ENCODE data around the gene KRTAP12-3. TPM values are rescaled to one million over a fixed set of nuclear protein-coding genes. Genes with fewer than 3 reads are reported as not detected.

The KRTAP12-3 gene
- total RNA-seq, 1 donor from 2014 or later = not detected

- Mint-ChIP-seq H3K9me3 (ENCODE audit: low read depth) (peaks cover under 1% of the 10 kb centered on the region), H3K4me1 (ENCODE audit: low read depth) (no peaks in the 10 kb centered on the region), H3K4me3 (ENCODE audit: low read depth) (no peak overlapping the region), H3K27ac (no peak overlapping the region), H3K27me3 (peaks cover 6% of the 10 kb centered on the region), H3K36me3 (ENCODE audit: insufficient read depth) (no peaks in the 10 kb centered on the region)
- no peak for TF ChIP-seq CTCF (IDR thresholded peaks at IDR 0.05; ENCODE audit: unreplicated experiment)
- DNase-seq (ENCODE audit: low spot score, unreplicated experiment) = no peak
Observed at GRCh38 chr21:44650973-44651675, 6.6 kb upstream of the KRTAP12-3 start.

DNA sequence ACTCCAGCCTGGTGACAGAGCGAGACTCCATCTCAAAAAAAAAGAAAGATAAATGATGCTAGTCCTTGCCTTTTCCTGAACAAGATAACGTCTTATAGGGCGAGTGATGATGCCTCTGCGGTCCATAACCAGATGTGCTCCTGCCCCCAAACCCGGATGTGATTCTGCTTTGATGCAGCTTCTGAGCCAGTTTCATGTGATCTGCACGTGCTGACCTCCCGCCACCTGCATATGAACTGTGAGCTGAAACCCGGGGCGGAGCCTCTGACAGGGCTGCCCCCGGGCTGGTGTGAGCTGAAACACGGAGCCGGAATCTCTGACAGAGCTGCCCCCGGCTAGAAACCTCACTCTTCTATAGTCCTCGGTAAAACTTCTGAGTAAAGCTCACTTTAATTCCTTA lies 4.6 kb upstream of the KRTAP12-3 start:
- Mint-ChIP-seq H3K36me3 (ENCODE audit: insufficient read depth) (no peaks in the 10 kb centered on the region), H3K27ac (no peak overlapping the region), H3K4me1 (ENCODE audit: low read depth) (no peaks in the 10 kb centered on the region), H3K9me3 (ENCODE audit: low read depth) (peaks cover 11% of the 10 kb centered on the region), H3K4me3 (ENCODE audit: low read depth) (no peak overlapping the region), H3K27me3 (peaks cover 5% of the 10 kb centered on the region)
- DNase-seq (ENCODE audit: low spot score, unreplicated experiment) = no peak
- no peak for TF ChIP-seq CTCF (IDR thresholded peaks at IDR 0.05; ENCODE audit: unreplicated experiment)

DNA sequence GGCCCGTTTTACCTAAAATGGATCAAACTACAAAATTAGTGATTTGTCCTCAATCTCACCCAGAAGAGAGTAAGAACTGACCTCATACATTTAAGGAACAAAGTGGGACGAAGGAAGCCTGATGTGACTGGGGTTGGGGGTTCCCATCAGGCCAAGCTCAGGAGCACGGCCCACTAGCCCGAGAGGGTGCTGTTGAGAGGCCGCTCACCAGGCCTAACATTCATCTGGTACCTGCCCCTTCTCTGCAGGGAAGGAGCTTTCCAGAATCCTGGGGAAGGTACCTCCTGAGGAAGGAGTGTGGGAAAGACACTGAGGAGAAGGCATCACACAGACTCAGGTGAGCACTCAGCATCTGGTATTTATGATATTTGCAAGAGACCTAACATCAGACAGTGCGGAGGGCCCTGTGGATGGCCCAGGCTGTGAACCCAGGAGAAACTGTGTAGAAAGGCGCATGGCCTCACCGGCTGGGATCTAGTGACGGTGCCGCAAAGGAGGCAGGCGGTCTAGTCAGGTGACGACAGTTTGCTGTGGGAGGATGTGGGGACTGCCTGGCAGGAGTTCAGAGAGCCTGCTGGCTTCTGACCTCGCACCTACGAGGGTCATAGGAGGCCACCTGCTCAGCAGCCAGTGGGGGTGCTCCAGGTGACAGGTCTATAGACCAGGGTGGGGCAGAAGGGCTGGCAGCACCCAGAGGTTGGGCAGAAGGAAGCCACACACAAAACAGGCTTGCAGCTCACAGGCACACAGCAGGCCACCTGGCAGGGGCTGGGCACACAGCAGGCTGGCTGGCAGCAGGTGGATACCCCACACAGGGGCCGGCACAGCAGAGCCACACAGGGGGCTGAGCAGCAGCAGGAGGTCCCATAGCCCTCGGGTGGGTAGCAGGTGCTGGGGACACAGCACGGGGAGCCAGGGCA lies 3.8 kb upstream of the KRTAP12-3 start:
- DNase-seq (ENCODE audit: low spot score, unreplicated experiment) = no peak
- Mint-ChIP-seq H3K27ac (no peak overlapping the region), H3K9me3 (ENCODE audit: low read depth) (peaks cover 11% of the 10 kb centered on the region), H3K4me3 (ENCODE audit: low read depth) (no peak overlapping the region), H3K36me3 (ENCODE audit: insufficient read depth) (no peaks in the 10 kb centered on the region), H3K4me1 (ENCODE audit: low read depth) (no peaks in the 10 kb centered on the region), H3K27me3 (peaks cover 5% of the 10 kb centered on the region)
- TF ChIP-seq CTCF (IDR thresholded peaks at IDR 0.05; ENCODE audit: unreplicated experiment) = no peak

GRCh38 chr21:44654576-44655175 lies 3.1 kb upstream of the KRTAP12-3 start, which contains the start of gene KRTAP12-4:
Gene KRTAP12-4, minus strand, starts transcription at chr21:44654659. Its CDS starts 45 bp downstream, at chr21:44654614.
- no peak within 1 kb of the TSS for H3K4me3 Mint-ChIP-seq (ENCODE audit: low read depth)
- H3K27ac Mint-ChIP-seq = no peak within 1 kb of the TSS
- H3K27me3 Mint-ChIP-seq = peaks cover 5% of the 10 kb centered on the region
- DNase-seq (ENCODE audit: low spot score, unreplicated experiment) = no peak
- H3K36me3 Mint-ChIP-seq (ENCODE audit: insufficient read depth) = no peaks in the 10 kb centered on the region
- no peaks in the 10 kb centered on the region for H3K4me1 Mint-ChIP-seq (ENCODE audit: low read depth)
- no peak for TF ChIP-seq CTCF (IDR thresholded peaks at IDR 0.05; ENCODE audit: unreplicated experiment)
- peaks cover 11% of the 10 kb centered on the region for H3K9me3 Mint-ChIP-seq (ENCODE audit: low read depth)

- no peak for TF ChIP-seq CTCF (IDR thresholded peaks at IDR 0.05; ENCODE audit: unreplicated experiment)
- Mint-ChIP-seq H3K9me3 (ENCODE audit: low read depth) (peaks cover 11% of the 10 kb centered on the region), H3K36me3 (ENCODE audit: insufficient read depth) (no peaks in the 10 kb centered on the region), H3K4me1 (ENCODE audit: low read depth) (no peaks in the 10 kb centered on the region), H3K27ac (no peak overlapping the region), H3K4me3 (ENCODE audit: low read depth) (no peak overlapping the region), H3K27me3 (peaks cover 5% of the 10 kb centered on the region)
- no peak for DNase-seq (ENCODE audit: low spot score, unreplicated experiment)
Observed at GRCh38 chr21:44656868-44657267, 864 bp upstream of the KRTAP12-3 start.
